Testis (tissue), 3 donors: Measurements from ENCODE around the gene CHD5. TPM values are rescaled to one million over a fixed set of nuclear protein-coding genes. Genes with fewer than 3 reads are reported as not detected.
"Not testable (repeated sequence)": the region's sequence is repeated elsewhere in the genome, so short reads cannot be mapped to it uniquely, and the experiment has no call there.

Source experiments
- DNase-seq: peaks from one replicate; pipeline ENCODE4 v3.0.0-alpha.2; 2019
- H3K27ac ChIP-seq, 2 donors: fragments of 200-600 bp; sonication (generic); one replicate each; pipeline ENCODE4 v1.5.1; 2019
- H3K27me3 ChIP-seq: fragments of 200-600 bp; sonication (generic); one replicate; pipeline ENCODE4 v1.5.1; 2019
- H3K36me3 ChIP-seq: fragments of 200-600 bp; sonication (generic); one replicate; pipeline ENCODE4 v1.5.1; 2017; ENCODE audit warnings: low read depth; ENCODE audit errors: missing control alignments
- H3K4me1 ChIP-seq: fragments of 200-600 bp; sonication (generic); one replicate; pipeline ENCODE4 v1.5.1; 2019
- H3K4me3 ChIP-seq, 2 donors: fragments of 200-600 bp; sonication (generic); one replicate each; pipeline ENCODE4 v1.5.1; 2017 to 2019
- H3K9me3 ChIP-seq: fragments of 200-600 bp; sonication (generic); one replicate; pipeline ENCODE4 v1.5.1; 2017
- POLR2A ChIP-seq: fragments of 450-650 bp; IDR thresholded peaks from one replicate; pipeline ENCODE4 v1.6.1; 2017; ENCODE audit warnings: antibody characterized with exemption, mild to moderate bottlenecking, moderate library complexity
- WGBS, 2 donors: methylation state at CpG; one replicate each; pipeline ENCODE4 v1.1.5; 2018; 5-methylcytosine and 5-hydroxymethylcytosine counted together
- intact Hi-C: fragments of 100-400 bp; cut with DNase I; formaldehyde crosslinking; loops from one replicate; pipeline ENCODE4 v1.15.1; 2023; ENCODE audit warnings: low total_unique reads
- polyA plus RNA-seq: library from polyadenylated mRNA; stranded (reverse); fragments of 350-450 nt; fragmentation: Illumina TruSeq; extraction: RNeasy Lipid Tissue Mini Kit (QIAGEN cat#74804); gene quantifications from one replicate; pipeline ENCODE4 v1.2.3, GENCODE V29; 2014; ENCODE audit warnings: low read depth, low replicate concordance; ENCODE audit not compliant: insufficient read depth
- total RNA-seq, 2 donors: library from RNA; depleted of rRNA; stranded (reverse); fragments of >200 nt; gene quantifications; one replicate each; pipeline ENCODE4 v1.2.3, GENCODE V29; 2016
- TF ChIP-seq, protein P1 (sequence below), 3 experiments: fragments of 450-650 bp in 2 of 3; fragments of 200-600 bp in 1 of 3; sonication (generic) in 1 of 3; IDR thresholded peaks; one replicate each; pipeline ENCODE4 v1.5.1; 2016 to 2019; ENCODE audit warnings: antibody characterized with exemption in 3 of 3, mild to moderate bottlenecking in 2 of 3, moderate library complexity in 1 of 3

CHD5 gene
- total and polyA plus RNA-seq, 3 donors from 2014 or later, result 42.1 to 67.5 (median 63.1) TPM

DNA sequence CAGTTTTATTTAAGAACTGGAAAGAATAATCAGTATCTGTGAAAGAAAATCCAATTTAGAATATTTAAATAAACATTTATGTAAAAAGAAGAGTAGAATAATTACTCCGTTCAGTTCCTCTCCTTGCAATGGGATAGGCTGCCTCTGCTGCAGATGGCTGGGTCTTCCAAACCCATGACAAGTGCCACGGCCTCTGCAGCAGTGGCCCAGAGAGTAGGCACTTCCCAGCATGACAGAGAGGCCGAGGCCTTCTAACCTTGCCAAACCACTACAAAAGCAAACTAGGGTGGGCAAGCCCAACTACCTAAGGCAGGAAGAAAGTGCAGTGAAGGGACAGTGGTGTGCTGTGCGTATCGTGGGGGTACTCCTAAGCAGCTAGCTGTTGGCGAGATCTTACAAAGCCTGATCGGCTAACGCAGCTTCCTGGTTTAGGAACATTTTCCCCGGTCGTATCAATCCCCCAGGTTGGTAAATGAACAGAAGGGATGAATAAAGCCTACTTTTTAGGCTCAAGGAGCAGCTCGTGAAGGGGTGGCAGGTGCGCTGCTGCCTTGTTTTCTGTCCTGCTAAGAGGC, 41.2 kb upstream of the CHD5 start:
- Histone ChIP-seq H3K36me3 (no peaks in the 10 kb centered on the region), H3K4me1 (no peaks in the 10 kb centered on the region), H3K27ac (no peak overlapping the region), H3K4me3 (no peak overlapping the region), H3K9me3 (no peaks in the 10 kb centered on the region), H3K27me3 (no peaks in the 10 kb centered on the region)
- TF ChIP-seq, protein P1, sequence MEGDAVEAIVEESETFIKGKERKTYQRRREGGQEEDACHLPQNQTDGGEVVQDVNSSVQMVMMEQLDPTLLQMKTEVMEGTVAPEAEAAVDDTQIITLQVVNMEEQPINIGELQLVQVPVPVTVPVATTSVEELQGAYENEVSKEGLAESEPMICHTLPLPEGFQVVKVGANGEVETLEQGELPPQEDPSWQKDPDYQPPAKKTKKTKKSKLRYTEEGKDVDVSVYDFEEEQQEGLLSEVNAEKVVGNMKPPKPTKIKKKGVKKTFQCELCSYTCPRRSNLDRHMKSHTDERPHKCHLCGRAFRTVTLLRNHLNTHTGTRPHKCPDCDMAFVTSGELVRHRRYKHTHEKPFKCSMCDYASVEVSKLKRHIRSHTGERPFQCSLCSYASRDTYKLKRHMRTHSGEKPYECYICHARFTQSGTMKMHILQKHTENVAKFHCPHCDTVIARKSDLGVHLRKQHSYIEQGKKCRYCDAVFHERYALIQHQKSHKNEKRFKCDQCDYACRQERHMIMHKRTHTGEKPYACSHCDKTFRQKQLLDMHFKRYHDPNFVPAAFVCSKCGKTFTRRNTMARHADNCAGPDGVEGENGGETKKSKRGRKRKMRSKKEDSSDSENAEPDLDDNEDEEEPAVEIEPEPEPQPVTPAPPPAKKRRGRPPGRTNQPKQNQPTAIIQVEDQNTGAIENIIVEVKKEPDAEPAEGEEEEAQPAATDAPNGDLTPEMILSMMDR (IDR thresholded peaks at IDR 0.05), result no peak
- no peak for TF ChIP-seq POLR2A
- intact Hi-C loops, result no loop called here
- WGBS, 2 donors, result 93% methylated on average over 12 of the region's 12 CpGs
- no peak for DNase-seq

DNA sequence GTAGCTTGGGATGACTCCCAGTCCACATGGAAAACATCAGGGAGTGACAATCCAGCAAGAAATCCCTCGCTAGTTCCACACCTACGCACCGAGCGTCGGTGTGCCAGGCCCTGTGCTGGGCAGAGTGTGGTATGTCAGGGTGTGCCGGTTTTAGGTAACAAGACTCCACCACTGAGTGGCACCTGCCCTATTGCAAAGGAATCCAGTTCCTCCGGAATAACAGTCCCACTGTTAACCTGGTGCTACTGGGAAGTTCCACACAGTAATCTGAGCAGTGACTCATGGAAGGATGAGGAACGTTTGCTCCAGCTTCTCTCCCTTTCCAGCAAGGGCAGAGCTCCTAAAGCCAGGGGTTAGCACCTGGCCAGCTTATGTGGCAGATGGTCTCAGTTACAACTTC, 40.1 kb upstream of the CHD5 start:
- Histone ChIP-seq H3K27ac (no peak overlapping the region), H3K4me1 (no peaks in the 10 kb centered on the region), H3K4me3 (no peak overlapping the region), H3K9me3 (no peaks in the 10 kb centered on the region), H3K36me3 (no peaks in the 10 kb centered on the region), H3K27me3 (no peaks in the 10 kb centered on the region)
- DNase-seq, result no peak
- no peak for TF ChIP-seq POLR2A
- TF ChIP-seq, protein P1 (IDR thresholded peaks at IDR 0.05), result no peak
- intact Hi-C loops, result no loop called here
- WGBS, 2 donors, result 89 to 93% methylated on average over 8 of the region's 8 CpGs

DNA sequence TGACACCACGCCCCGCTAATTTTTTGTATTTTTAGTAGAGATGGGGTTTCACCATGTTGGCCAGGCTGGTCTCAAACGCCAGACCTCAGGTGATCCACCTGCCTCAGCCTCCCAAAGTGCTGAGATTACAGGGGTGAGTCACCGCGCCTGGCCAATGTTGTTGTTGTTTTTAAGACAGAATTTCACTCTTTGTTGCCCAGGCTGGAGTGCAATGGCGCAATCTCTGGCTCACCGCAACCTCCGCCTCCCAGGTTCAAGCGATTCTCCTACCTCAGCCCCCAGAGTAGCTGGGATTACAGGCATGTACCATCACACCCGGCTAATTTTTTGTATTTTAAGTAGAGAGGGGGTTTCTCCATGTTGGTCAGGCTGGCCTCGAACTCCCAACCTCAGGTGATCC, 39.5 kb upstream of the CHD5 start:
- H3K27me3 ChIP-seq, H3K27ac ChIP-seq, intact Hi-C loops, H3K4me1 ChIP-seq, H3K9me3 ChIP-seq, H3K36me3 ChIP-seq, H3K4me3 ChIP-seq, DNase-seq: not testable (repeated sequence)
- 89 to 92% methylated on average over 11 of the region's 11 CpGs for WGBS, 2 donors

DNA sequence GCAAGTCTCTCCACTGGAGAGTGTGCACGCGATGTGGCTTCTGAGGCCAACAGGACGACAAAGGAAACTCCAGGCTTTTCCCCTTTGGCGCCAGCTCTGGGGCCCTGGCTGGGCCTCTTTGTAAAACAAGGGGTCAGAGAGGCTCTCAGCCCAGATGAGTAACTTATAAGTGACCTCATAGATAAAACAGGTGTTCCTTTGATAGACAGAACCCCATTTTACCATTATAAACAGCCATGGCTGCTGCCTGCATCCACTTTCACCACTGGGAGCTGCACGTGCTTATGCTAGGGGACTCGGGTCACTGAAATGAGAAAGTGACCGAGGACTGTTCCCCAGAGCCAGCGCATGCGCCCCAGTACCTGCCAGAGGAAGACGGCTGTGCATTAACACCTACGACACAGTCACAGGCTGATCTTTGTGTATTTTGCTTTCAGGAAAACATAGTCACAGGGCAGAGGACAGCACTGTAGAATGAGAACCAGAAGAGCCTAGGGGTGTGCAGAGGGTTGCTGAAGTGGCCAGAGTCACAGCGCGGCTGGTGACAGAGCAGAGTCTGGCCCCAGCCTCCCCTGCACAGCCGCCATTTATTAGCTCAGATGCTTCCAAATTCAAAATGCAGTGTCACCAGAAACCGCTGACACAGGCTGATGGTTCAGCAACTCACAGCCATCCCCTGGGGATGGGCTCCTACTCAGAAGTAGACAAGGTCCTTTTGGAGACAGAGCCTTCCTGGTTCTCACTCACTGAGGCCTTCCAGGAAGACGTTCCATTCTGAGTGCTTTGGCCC, 38.4 kb upstream of the CHD5 start:
- Histone ChIP-seq H3K27ac (no peak overlapping the region), H3K4me3 (no peak overlapping the region), H3K4me1 (no peaks in the 10 kb centered on the region), H3K36me3 (no peaks in the 10 kb centered on the region), H3K27me3 (no peaks in the 10 kb centered on the region), H3K9me3 (no peaks in the 10 kb centered on the region)
- 84 to 90% methylated on average over 16 of the region's 16 CpGs for WGBS, 2 donors
- TF ChIP-seq, protein P1 (IDR thresholded peaks at IDR 0.05), result no peak
- no peak for TF ChIP-seq POLR2A
- intact Hi-C loops, result no loop called here
- DNase-seq, result no peak

DNA sequence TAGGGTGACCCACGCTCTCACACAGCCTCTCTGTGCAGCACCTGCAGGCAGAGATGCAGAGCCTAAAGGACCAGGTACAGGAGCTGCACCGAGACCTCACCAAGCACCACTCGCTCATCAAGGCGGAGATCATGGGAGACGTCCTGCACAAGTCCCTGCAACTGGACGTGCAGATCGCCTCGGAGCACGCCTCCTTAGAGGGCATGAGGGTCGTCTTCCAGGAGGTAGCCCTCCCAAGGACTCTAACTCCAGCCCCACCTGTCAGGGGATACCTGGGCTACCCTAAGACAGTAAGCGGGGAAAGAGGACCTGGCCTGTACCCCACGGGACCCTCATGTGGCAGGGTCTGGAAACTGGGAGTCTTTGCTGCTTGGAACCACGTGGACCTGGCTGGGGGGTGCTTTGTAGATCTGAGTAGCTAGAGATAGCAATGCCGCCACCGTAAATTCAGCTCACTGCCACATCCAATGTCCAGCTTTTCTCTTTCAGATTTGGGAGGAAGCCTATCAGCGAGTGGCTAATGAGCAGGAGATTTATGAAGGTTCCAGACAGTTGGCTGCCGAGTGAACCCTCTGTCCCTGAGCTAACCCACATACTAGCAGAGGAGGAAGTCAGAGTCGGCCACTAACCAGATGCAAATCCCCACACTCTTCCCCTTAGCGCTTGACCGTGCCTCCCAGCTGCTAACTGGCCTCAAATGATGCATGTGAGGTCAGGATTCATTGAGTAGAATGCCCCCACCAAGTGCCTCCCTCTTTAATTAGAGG, 32.3 kb upstream of the CHD5 start:
- Histone ChIP-seq H3K4me1 (no peaks in the 10 kb centered on the region), H3K27me3 (no peaks in the 10 kb centered on the region), H3K4me3 (no peak overlapping the region), H3K36me3 (no peaks in the 10 kb centered on the region), H3K9me3 (no peaks in the 10 kb centered on the region), H3K27ac (no peak overlapping the region)
- no peak for DNase-seq
- intact Hi-C loops, result no loop called here
- TF ChIP-seq, protein P1 (IDR thresholded peaks at IDR 0.05), result no peak
- TF ChIP-seq POLR2A, result no peak
- 70 to 77% methylated on average over 12 to 15 of the region's 20 CpGs for WGBS, 2 donors
